ENCODE data around the gene PTPRE.

DNA sequence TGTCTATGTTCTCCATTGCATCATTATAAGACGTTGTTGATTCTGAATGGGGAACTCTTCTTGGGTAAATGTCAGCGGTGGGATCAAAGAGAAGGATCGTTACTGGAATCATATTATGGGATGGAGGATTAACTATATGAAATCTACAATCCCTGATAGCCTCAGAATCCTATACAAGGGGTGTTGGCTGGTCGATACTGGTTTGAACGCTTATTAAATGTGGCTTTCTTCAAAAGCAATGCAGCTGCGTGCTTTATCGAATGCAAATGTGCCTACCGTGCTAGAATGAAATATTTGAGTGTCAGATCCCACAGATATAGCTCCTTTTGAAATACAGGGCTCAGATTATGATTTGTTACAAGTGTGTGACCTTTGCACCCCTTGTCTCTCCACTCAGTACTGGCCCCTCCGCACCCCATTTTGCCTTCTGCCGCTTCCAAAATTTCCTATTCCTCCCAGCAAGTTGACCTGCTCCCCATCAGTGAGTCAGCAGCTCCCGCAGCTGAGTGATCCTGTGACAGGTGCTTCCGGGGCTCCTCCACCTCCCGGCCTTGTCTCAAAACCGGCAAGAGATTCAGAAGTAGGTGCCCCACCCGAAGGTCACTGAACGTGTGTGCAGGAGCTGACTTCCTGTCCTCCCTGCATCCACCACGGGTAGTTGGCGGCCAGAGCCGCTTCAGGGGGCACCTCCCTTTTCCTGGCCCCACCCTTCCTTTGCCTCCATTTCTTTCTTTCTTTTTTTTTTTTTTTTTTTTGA lies 76.6 kb downstream of the PTPRE start:
- TF ChIP-seq CTCF (IDR thresholded peaks at IDR 0.05), result no peak
- TF ChIP-seq POLR2A (IDR thresholded peaks at IDR 0.05), result no peak

All from upper lobe of left lung (tissue), 4 donors.